ENCODE results near the gene RPS25.
"Not testable (repeated sequence)": the region's sequence is repeated elsewhere in the genome, so short reads cannot be mapped to it uniquely, and the experiment has no call there.

RPS25 gene

GRCh38 chr11:119014209-119014924 is 3.8 kb downstream of the RPS25 start:
- DNase-seq = no peak

- no peak for DNase-seq
Measured at GRCh38 chr11:119012629-119013170, 5.4 kb downstream of the RPS25 start.

- no peak for DNase-seq
Measured at GRCh38 chr11:119011476-119012053, 6.6 kb downstream of the RPS25 start.

- no peak for DNase-seq
Measured at GRCh38 chr11:119006656-119007055, 11.5 kb downstream of the RPS25 start.

DNA sequence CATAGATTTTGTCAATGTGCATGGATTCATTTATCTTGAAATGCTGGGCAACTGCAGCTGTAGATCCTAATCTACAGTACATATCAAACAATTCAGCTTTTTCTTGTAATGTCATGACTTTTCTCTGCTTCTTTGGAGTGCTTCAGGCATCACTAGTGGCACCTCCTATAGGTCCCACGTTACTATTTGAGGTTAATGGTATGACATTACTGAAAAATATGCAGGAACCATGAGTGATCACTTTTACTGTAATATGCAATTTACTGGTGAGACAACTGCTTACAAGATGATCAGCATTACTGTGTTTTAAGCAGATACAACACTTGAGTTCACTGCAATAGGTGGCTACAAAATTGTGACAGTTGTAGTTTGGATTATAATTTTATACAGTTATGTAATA is 17.2 kb downstream of the RPS25 start:
- no peak for DNase-seq

GRCh38 chr11:118998822-118999221 is 19.3 kb downstream of the RPS25 start:
- DNase-seq = no peak

DNA sequence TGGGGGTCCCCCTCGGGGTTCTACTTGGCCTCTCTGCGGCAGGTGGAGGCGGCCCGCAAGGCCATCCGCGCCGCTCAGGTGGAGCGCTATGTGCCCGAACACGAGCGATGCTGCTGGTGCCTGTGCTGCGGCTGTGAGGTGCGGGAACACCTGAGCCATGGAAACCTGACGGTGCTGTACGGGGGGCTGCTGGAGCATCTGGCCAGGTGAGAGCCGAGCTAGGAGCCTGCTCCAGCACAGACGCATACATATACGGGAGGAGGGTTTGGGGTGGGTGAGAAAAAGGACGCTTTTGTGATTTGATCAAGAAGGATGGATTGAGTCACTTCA is 19.8 kb downstream of the RPS25 start:
- DNase-seq = no peak

GRCh38 chr11:118997627-118998387 is 20.3 kb downstream of the RPS25 start, which contains the start of gene CENATAC:
CENATAC (plus strand) TSS chr11:118998138; CDS start chr11:118998198, 60 bp downstream.
- DNase-seq = peak; percentile 75 to 93

- no peak for DNase-seq
Measured at GRCh38 chr11:118996926-118997626, 21.1 kb downstream of the RPS25 start.

DNA sequence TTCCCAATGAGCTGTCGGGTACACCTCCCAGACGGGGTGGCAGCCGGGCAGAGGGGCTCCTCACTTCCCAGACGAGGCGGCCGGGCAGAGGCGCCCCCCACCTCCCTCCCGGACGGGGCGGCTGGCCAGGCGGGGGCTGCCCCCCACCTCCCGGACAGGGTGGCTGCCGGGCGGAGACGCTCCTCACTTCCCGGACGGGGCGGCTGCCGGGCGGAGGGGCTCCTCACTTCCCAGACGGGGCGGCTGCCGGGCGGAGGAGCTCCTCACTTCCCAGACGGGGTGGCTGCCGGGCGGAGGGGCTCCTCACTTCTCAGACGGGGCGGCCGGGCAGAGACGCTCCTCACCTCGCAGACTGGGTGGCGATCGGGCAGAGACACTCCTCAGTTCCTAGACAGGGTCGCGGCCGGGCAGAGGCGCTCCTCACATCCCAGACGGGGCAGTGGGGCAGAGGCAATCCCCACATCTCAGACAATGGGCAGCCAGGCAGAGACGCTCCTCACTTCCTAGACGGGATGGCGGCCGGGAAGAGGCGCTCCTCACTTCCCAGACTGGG is 26.6 kb downstream of the RPS25 start:
- DNase-seq = not testable (repeated sequence)

- no peak for DNase-seq
Measured at GRCh38 chr11:118988280-118988679, 29.9 kb downstream of the RPS25 start.

DNA sequence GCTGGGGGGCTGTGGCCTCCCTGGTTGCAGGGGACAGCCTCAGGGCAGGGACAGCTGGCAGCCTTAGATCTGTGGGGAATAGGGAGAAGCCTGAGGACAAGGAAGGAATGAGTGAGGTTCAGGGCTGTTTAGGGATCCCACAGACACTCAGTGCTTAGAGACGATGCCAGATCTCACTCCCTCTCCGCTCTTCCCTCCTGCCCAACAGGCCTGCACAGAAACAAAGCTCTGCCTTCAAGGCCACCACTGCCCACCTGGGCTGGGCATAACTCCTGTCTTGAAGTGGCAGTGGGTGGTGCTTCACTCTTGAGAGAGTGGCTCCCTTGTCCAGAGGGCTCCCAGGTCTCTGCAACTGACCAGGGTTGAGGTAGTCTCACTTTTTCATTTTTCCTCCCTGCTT is 33.3 kb downstream of the RPS25 start:
- no peak for DNase-seq

GRCh38 chr11:118984337-118984736 is 33.8 kb downstream of the RPS25 start:
- not testable (repeated sequence) for DNase-seq

GRCh38 chr11:118980191-118980881 is 37.8 kb downstream of the RPS25 start:
- DNase-seq = no peak

DNA sequence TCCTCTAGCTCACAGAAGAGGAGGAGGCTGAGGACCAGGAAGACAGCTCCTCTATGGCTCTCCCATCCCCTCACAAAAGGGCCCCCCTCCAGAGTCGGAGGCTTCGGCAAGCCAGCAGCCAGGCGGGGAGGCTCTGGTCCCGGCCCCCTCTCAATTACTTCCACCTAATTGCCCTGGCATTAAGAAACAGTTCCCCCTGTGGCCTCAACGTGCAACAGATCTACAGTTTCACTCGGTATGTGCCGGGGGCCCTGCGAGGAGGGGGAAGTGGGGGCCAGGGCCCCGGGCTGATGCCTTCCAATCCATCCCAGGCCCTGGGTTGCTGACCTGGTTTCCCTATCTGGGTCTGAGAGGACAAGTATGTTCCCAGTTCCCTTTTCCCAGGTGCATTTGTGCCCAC is 38.7 kb downstream of the RPS25 start:
- no peak for DNase-seq

GRCh38 chr11:118975771-118976709 is 42.1 kb downstream of the RPS25 start:
- DNase-seq = no peak

DNA sequence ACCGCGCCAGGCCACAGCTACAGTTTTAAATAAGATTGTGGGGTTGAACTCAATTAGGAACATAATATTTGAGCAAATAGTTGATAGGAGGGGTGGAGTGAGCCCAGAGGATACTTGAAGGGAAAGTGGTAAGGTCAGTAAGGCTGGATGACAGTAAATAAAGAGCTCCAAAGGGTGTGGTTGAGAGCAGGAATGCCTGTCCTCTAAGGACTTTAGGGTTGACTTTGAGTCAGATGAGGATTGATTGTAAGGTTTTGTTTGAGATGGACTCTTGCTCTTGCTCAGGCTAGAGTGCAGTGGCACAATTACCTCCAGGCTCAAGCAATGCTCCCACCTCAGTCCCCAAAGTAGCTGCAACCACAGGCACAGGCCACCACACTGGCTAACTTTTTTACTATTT is 44.2 kb downstream of the RPS25 start:
- no peak for DNase-seq

GRCh38 chr11:118971646-118972045 is 46.5 kb downstream of the RPS25 start, which contains the start of gene FOXR1:
FOXR1 (plus strand) TSS chr11:118971761; CDS start chr11:118971932, 171 bp downstream.
- no peak for DNase-seq

DNA sequence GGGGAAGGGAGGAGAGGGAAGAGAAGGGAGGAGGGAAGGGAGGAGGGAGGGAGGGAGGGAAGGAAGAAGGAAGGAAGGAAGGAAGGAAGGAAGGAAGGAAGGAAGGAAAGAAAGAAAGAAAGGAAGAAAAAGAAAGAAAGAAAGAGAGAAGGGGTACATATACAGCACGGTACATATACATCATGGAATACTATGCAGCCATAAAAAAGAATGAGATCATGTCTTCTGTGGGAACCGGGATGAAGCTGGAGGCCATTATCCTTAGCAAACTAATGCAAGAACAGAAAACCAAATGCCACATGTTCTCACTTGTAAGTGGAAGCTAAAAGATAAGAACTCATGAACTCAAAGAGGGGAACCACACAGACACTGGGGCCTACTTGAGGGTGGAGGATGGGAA is 48.6 kb downstream of the RPS25 start:
- not testable (repeated sequence) for DNase-seq
